Fibroblast of the aortic adventitia (primary cell): Measurements from ENCODE around the gene THAP2. TPM values are rescaled to one million over a fixed set of nuclear protein-coding genes. Genes with fewer than 3 reads are reported as not detected.

Experiments
- DNase-seq: peaks from one replicate; pipeline ENCODE4 v3.0.0-alpha.2; 2010; ENCODE audit warnings: low read depth
- H3K4me3 ChIP-seq: 2 replicates; pipeline ENCODE4 v1.5.1; 2011; ENCODE audit warnings: low read depth, mild to moderate bottlenecking, control low read depth, low read length, moderate library complexity
- CTCF ChIP-seq: IDR thresholded peaks from 2 replicates; pipeline ENCODE4 v1.5.1; 2011; ENCODE audit warnings: mild to moderate bottlenecking, low read length, control low read depth, inconsistent platforms; ENCODE audit not compliant: insufficient read depth
- total RNA-seq: library from RNA; depleted of rRNA; stranded (reverse); fragments of >200 nt; gene quantifications from 2 replicates; pipeline ENCODE4 v1.2.3, GENCODE V29; 2012; ENCODE audit warnings: low replicate concordance

Gene THAP2
- 3.8 and 4.9 TPM in 2 replicates for total RNA-seq

GRCh38 chr12:71663561-71664410, at the start of gene THAP2, which contains the start of gene ZFC3H1:
Gene THAP2 (plus strand): TSS chr12:71664301. CDS start chr12:71664510, 209 bp downstream.
Gene ZFC3H1 (minus strand): TSS chr12:71663848. CDS start chr12:71663610, 238 bp downstream.
- peak; percentile 100 for DNase-seq
- peak; percentile 37 for TF ChIP-seq CTCF
- H3K4me3 ChIP-seq = peak within 1 kb of the TSS; percentile 91

- DNase-seq = no peak
- no peak overlapping the region for H3K4me3 ChIP-seq
- no peak for TF ChIP-seq CTCF
These were observed 42.2 kb upstream of the THAP2 start for GRCh38 chr12:71621938-71622337.

GRCh38 chr12:71625476-71625875, 38.6 kb upstream of the THAP2 start:
- no peak for TF ChIP-seq CTCF
- DNase-seq = no peak
- H3K4me3 ChIP-seq = no peak overlapping the region

GRCh38 chr12:71626098-71626497, 38.0 kb upstream of the THAP2 start:
- no peak for DNase-seq
- no peak overlapping the region for H3K4me3 ChIP-seq
- TF ChIP-seq CTCF = no peak

DNA sequence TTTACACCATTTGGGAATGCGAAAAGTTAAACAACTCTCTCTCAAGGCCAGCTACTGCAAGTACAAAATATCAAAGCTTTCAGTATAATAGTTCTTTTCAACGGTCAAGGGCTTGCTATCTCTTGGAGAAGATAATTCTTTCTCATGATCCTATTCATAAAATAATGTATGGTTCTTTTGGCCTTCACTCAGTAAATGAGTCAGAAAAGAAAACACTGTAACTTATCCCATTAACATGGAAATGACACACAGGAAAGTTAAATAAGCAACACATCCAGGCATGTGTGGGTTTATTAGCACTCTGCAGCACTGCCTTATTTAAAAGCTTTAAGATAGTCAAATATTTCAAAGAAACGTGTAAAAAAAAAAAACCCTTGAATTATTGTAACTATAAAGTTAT, 37.3 kb upstream of the THAP2 start:
- H3K4me3 ChIP-seq = no peak overlapping the region
- no peak for TF ChIP-seq CTCF
- DNase-seq = peak; percentile 58

DNA sequence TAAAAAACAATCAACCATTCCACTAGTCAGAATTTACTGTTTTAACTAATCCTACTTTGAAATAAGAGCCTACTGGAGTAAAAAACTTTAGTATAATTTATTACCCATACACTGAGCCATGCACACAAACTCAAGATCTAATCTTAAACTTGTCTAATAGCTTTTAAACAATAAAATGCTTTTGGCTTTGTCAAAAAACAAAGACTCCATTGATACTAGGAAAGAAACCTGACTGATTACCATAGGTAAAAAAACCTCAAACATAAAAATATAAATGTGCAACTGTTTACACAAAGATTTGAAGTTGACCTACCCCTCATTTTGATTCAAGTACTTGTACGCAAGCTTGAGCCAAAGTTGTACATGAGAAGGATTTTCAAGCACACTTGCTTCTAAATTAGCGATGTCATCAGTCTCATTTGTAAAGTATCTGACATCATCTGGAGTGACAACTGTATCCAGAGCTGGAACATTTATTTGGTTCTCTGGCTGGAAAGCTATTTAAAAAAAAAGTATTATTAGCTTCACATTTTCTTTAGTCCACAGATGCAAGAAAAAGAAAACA, 36.6 kb upstream of the THAP2 start:
- no peak for DNase-seq

More for the DNA sequence above, 36.6 kb upstream of the THAP2 start:
- H3K4me3 ChIP-seq = no peak overlapping the region
- TF ChIP-seq CTCF = no peak
